ENCODE results near the gene TRPC4.

Gene TRPC4

DNA sequence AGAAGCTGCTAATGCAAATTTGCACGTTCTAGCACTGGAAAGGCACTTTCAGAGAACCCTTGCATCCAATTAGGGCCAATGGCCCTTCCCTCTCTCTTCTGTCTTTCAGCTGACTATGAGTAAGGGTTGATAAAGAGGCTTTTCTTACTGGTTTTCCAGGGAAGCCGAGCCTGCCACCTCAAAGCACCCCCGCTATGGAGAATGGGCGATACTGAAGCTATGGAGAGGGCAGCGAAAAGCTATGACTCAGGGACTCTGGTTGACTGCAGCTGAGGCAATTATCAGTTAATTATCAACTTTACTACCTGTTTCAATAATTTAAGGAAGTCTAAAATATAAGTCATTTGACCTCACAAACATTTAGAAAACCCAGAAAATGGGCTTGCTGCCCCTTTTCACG, 115.8 kb downstream of the TRPC4 start:
- POLR2A ChIA-PET: no interaction called here
- TF ChIP-seq CTCF (IDR thresholded peaks at IDR 0.05; ENCODE audit: control extremely low read depth, extremely low read depth, low read depth, missing control alignments): no peak
- CTCF ChIA-PET: no interaction called here
- no peak for DNase-seq (ENCODE audit: extremely low spot score)

GRCh38 chr13:37752146-37752545, 117.4 kb downstream of the TRPC4 start:
- POLR2A ChIA-PET: no interaction called here
- DNase-seq (ENCODE audit: extremely low spot score): no peak
- CTCF ChIA-PET: no interaction called here
- TF ChIP-seq CTCF (IDR thresholded peaks at IDR 0.05; ENCODE audit: control extremely low read depth, extremely low read depth, low read depth, missing control alignments): no peak

DNA sequence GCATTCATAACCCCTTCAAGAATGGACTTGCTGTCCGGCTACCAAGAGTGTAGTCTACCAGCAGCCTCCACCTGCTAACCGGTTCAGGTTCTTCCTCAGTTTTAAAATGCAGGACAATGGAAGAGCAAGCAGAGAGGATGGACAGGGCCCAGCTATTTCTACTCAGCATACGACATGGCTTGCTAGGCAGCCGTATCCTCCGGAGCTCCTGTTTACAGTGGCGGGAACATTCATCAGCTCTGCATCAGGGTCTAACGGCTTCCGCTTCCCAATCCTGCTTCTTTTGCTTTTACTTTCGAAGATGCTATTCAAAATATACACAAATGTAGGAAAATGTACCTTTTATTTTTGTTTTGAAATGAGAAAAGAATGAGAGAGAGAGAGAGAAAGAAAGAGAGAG, 118.5 kb downstream of the TRPC4 start:
- TF ChIP-seq CTCF (IDR thresholded peaks at IDR 0.05; ENCODE audit: control extremely low read depth, extremely low read depth, low read depth, missing control alignments): no peak
- POLR2A ChIA-PET: no interaction called here
- CTCF ChIA-PET: no interaction called here
- no peak for DNase-seq (ENCODE audit: extremely low spot score)

- TF ChIP-seq CTCF (IDR thresholded peaks at IDR 0.05; ENCODE audit: control extremely low read depth, extremely low read depth, low read depth, missing control alignments): no peak
- ChIA-PET CTCF (no interaction called here), POLR2A (no interaction called here)
- no peak for DNase-seq (ENCODE audit: extremely low spot score)
Measured at GRCh38 chr13:37748913-37749312, 120.7 kb downstream of the TRPC4 start.

GRCh38 chr13:37747071-37747612, 122.4 kb downstream of the TRPC4 start:
- CTCF ChIA-PET: no interaction called here
- POLR2A ChIA-PET: no interaction called here
- DNase-seq (ENCODE audit: extremely low spot score): no peak
- no peak for TF ChIP-seq CTCF (IDR thresholded peaks at IDR 0.05; ENCODE audit: control extremely low read depth, extremely low read depth, low read depth, missing control alignments)

DNA sequence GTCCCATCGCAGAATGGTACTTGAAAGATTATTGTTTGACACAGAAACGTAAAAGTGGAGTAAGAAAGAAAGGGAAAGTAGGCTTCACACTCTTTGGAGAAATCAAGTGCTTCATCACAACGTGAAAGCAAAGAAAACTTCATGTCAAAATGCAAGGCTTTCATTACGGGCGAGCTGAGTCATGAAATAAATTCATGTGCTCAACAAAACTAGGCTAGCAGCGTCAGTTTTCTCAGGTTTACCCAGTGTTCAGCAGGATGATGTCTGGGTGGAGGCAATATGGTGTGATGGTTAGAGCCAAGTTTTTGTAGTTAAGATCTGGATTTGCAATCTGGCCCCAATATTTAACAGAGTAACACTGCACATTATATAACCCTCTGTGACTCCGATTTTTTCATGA, 128.0 kb downstream of the TRPC4 start:
- no peak for TF ChIP-seq CTCF (IDR thresholded peaks at IDR 0.05; ENCODE audit: control extremely low read depth, extremely low read depth, low read depth, missing control alignments)
- ChIA-PET CTCF (no interaction called here), POLR2A (no interaction called here)
- no peak for DNase-seq (ENCODE audit: extremely low spot score)

DNA sequence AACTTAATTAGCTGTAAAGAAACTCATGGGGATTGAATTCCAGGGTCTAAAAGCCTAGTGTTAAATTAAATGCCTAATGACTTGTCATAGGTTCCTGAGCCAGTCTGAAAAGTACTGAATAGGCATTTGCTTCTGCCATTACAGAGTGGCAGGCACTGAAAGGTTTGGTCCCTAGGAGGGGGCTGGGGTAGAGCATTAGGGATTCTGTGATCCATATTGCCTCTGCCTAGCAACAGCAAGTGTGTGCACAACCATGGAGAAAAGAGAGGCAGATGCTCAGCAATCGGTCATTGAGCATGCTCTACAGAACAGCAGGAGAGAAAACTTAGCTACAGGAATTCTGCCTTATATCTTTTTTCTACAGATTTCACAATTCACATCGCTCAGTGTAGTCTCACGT, 133.5 kb downstream of the TRPC4 start:
- no peak for DNase-seq (ENCODE audit: extremely low spot score)
- POLR2A ChIA-PET: no interaction called here
- no peak for TF ChIP-seq CTCF (IDR thresholded peaks at IDR 0.05; ENCODE audit: control extremely low read depth, extremely low read depth, low read depth, missing control alignments)
- CTCF ChIA-PET: no interaction called here
